Prostate gland (tissue), 2 donors: ENCODE data around the gene NPM1. TPM values are rescaled to one million over a fixed set of nuclear protein-coding genes. Genes with fewer than 3 reads are reported as not detected.
"Not testable (repeated sequence)": the region's sequence is repeated elsewhere in the genome, so short reads cannot be mapped to it uniquely, and the experiment has no call there.

Experiments used
- DNase-seq: peaks from one replicate; pipeline ENCODE4 v3.0.0-alpha.2; 2019; ENCODE audit warnings: low spot score
- H3K27ac ChIP-seq, 2 donors: fragments of 200-600 bp; sonication (generic); 2 replicates each; pipeline ENCODE4 v1.5.1; 2017 to 2019
- H3K27me3 ChIP-seq: fragments of 200-600 bp; sonication (generic); replicated peaks from 2 replicates; pipeline ENCODE4 v1.5.1; 2019; ENCODE audit not compliant: insufficient read depth
- H3K36me3 ChIP-seq, 2 donors: fragments of 200-600 bp; sonication (generic); 1 replicate in 1 of 2; 2 replicates in 1 of 2; pipeline versions ENCODE4 v1.5.1 to v1.8.1; 2017 to 2019
- H3K4me1 ChIP-seq: fragments of 200-600 bp; sonication (generic); replicated peaks from 2 replicates; pipeline ENCODE4 v1.5.1; 2019
- H3K4me3 ChIP-seq, 2 donors: fragments of 200-600 bp; sonication (generic); 2 replicates each; pipeline ENCODE4 v1.5.1; 2017 to 2019
- H3K9me3 ChIP-seq: fragments of 200-600 bp; sonication (generic); 2 replicates; pipeline ENCODE4 v1.5.1; 2017
- CTCF ChIP-seq, 4 experiments: fragments of 200-600 bp in 2 of 4; fragments of 450-650 bp in 2 of 4; sonication (generic) in 2 of 4; IDR thresholded peaks; 1 replicate in 3 of 4; 2 replicates in 1 of 4; pipeline ENCODE4 v1.5.1; 2016 to 2019; ENCODE audit warnings: antibody characterized with exemption in 4 of 4, mild to moderate bottlenecking in 2 of 4, moderate library complexity in 2 of 4
- POLR2A ChIP-seq: fragments of 450-650 bp; IDR thresholded peaks from one replicate; pipeline ENCODE4 v1.6.1; 2016; ENCODE audit warnings: antibody characterized with exemption, mild to moderate bottlenecking
- POLR2AphosphoS5 ChIP-seq: sonication (generic); formaldehyde crosslinking; IDR thresholded peaks from one replicate; pipeline ENCODE4 v1.6.1; 2017; ENCODE audit warnings: antibody characterized with exemption
- WGBS: methylation state at CpG from one replicate; pipeline ENCODE4 v1.1.5; 2018; 5-methylcytosine and 5-hydroxymethylcytosine counted together
- intact Hi-C: fragments of 100-400 bp; cut with DNase I; formaldehyde crosslinking; loops from one replicate; pipeline ENCODE4 v1.14.2; 2022
- total RNA-seq, 2 donors: library from RNA; depleted of rRNA; stranded (reverse); fragments of >200 nt; gene quantifications; one replicate each; pipeline ENCODE4 v1.1.0, GENCODE V29; 2016

NPM1 gene
- total RNA-seq, 2 donors from 2014 or later: 397 to 544 TPM

GRCh38 chr5:171369898-171370297, 17.8 kb upstream of the NPM1 start:
- no peak overlapping the region for H3K27ac ChIP-seq
- no peak for DNase-seq
- no peak overlapping the region for H3K4me3 ChIP-seq
- intact Hi-C loops: no loop called here
- 93% methylated on average over 4 of the region's 4 CpGs for WGBS
- H3K36me3 ChIP-seq: no peaks in the 10 kb centered on the region
- no peaks in the 10 kb centered on the region for H3K9me3 ChIP-seq
- H3K27me3 ChIP-seq: no peaks in the 10 kb centered on the region
- no peaks in the 10 kb centered on the region for H3K4me1 ChIP-seq
- no peak for TF ChIP-seq POLR2AphosphoS5
- no peak for TF ChIP-seq POLR2A
- no peak for TF ChIP-seq CTCF (IDR thresholded peaks at IDR 0.05)

- H3K27ac ChIP-seq, H3K4me1 ChIP-seq, DNase-seq, intact Hi-C loops, H3K27me3 ChIP-seq, H3K4me3 ChIP-seq, H3K36me3 ChIP-seq, H3K9me3 ChIP-seq: not testable (repeated sequence)
- 41% methylated on average over 10 of the region's 10 CpGs for WGBS
These were observed 16.8 kb upstream of the NPM1 start for GRCh38 chr5:171370881-171371280.

GRCh38 chr5:171371326-171371725, 16.3 kb upstream of the NPM1 start:
- no peak for TF ChIP-seq POLR2AphosphoS5
- TF ChIP-seq POLR2A: no peak
- TF ChIP-seq CTCF (IDR thresholded peaks at IDR 0.05): no peak
- Histone ChIP-seq H3K4me1 (no peaks in the 10 kb centered on the region), H3K27me3 (no peaks in the 10 kb centered on the region), H3K27ac (no peak overlapping the region), H3K4me3 (no peak overlapping the region), H3K9me3 (no peaks in the 10 kb centered on the region), H3K36me3 (no peaks in the 10 kb centered on the region)
- WGBS: 88% methylated on average over 13 of the region's 13 CpGs
- intact Hi-C loops: no loop called here
- DNase-seq: no peak

GRCh38 chr5:171379961-171380360, 7.7 kb upstream of the NPM1 start:
- H3K27ac ChIP-seq: no peak overlapping the region
- intact Hi-C loops: no loop called here
- no peak for DNase-seq
- H3K36me3 ChIP-seq: no peaks in the 10 kb centered on the region
- 77% methylated on average over 7 of the region's 7 CpGs for WGBS
- H3K4me1 ChIP-seq: no peaks in the 10 kb centered on the region
- H3K27me3 ChIP-seq: no peaks in the 10 kb centered on the region
- no peaks in the 10 kb centered on the region for H3K9me3 ChIP-seq
- TF ChIP-seq CTCF (IDR thresholded peaks at IDR 0.05): no peak
- no peak for TF ChIP-seq POLR2A
- TF ChIP-seq POLR2AphosphoS5: no peak
- no peak overlapping the region for H3K4me3 ChIP-seq

- DNase-seq, H3K4me1 ChIP-seq, H3K27me3 ChIP-seq, intact Hi-C loops, H3K9me3 ChIP-seq, H3K4me3 ChIP-seq, H3K27ac ChIP-seq, H3K36me3 ChIP-seq: not testable (repeated sequence)
- WGBS: 85% methylated on average over 9 of the region's 9 CpGs
These were observed 3.2 kb upstream of the NPM1 start for GRCh38 chr5:171384416-171384815.

GRCh38 chr5:171384999-171385398, 2.6 kb upstream of the NPM1 start:
- H3K4me3 ChIP-seq, H3K9me3 ChIP-seq, H3K27me3 ChIP-seq, H3K27ac ChIP-seq, H3K4me1 ChIP-seq, DNase-seq, H3K36me3 ChIP-seq, intact Hi-C loops: not testable (repeated sequence)
- WGBS: 58% methylated on average over 3 of the region's 3 CpGs
